COR-L47 (cell line): ENCODE measurements around the gene SNCA.

Experiments used
- DNase-seq: peaks from one replicate; lab custom pipeline; 2025; lab: John Stamatoyannopoulos, UW

SNCA gene

DNA sequence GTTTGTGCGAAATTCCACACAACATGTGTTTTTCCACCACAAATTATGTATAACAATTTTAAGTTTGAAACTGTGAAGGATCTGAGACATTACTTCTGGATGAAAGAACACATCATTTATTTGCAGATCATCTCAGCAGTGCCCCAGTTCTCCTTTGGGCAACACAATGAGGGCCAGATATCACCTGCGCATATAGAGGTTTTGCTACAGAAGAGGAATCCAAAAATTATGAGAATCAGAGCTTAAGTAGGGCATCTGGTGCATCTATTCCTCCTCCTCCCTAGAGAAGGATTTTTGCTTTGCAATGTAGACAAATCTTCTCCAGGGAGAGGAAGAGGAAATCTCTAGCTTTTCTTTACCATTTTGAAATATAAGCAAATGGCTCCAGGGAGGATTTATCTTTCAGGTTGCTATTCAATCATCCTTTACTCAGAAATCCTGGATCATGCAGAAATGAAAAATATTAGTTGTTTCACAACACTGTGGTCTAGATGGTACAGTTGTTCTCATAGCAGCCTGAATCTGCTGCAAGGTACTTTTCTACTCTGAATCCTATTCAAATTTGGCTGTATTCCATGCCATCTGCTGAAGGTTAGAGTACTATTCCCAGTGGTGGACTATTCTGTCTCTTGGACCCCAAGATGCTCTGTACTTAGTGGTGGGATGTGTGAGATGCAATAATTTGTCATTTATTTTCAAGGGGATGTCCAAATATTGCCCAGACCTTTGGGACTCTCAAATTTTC is 132.1 kb downstream of the SNCA start:
- no peak for DNase-seq

- no peak for DNase-seq
Measured at GRCh38 chr4:89703829-89704590, 133.0 kb downstream of the SNCA start.

DNA sequence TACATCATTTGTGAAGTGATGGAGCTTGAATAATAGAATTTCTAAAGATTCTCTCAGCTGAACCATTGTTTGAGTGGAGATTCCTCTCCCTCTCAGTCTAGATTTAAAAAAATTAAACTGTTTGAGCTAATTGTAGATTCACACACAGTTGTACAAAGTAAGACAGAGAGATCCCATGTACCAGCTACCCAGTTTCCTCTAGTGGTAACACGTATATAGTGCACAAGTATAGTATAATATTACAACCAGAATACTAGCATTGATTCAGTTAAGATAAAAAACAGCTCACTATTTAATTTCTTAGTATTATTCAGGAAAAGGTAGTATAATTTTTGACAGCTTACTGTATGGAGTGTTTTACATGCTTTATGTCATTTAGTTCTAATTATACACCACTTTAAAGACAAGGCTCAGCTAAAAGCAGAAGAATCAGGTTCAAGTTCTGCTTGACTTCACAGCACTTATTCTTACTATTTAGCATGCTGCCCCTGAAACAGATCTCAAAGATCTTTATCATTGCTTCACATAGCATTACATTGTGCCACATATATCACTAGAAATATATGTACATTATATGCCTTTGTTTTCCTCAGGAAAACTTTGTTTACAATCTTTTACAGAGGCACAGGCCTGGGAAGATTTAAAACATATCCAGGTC is 136.1 kb downstream of the SNCA start:
- DNase-seq, result no peak

GRCh38 chr4:89685690-89686089 is 151.3 kb downstream of the SNCA start:
- DNase-seq, result no peak

- no peak for DNase-seq
Measured at GRCh38 chr4:89685277-89685676, 151.7 kb downstream of the SNCA start.

- no peak for DNase-seq
Measured at GRCh38 chr4:89684536-89684935, 152.4 kb downstream of the SNCA start.

GRCh38 chr4:89682808-89683207 is 154.2 kb downstream of the SNCA start:
- no peak for DNase-seq

GRCh38 chr4:89681671-89682070 is 155.3 kb downstream of the SNCA start:
- no peak for DNase-seq

DNA sequence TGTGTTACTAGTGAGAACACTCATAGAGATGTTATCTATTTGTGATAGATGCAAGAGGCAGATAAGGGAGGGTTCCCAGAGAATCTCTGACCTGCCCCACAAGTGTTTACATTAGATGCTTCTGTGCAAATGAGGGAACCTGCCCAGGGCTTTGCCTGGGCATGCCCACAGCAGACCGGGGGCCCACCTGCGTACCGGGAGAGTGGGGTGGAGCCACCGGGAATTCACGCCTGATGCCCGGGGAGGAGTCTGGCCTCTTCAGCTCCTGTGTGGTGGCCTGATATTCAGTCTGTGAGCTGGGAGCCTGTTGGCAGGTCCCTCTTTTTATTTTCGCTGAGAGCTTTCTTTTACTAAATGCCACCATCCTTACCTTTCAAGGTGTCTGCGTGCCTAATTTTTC is 155.7 kb downstream of the SNCA start:
- DNase-seq, result no peak

DNA sequence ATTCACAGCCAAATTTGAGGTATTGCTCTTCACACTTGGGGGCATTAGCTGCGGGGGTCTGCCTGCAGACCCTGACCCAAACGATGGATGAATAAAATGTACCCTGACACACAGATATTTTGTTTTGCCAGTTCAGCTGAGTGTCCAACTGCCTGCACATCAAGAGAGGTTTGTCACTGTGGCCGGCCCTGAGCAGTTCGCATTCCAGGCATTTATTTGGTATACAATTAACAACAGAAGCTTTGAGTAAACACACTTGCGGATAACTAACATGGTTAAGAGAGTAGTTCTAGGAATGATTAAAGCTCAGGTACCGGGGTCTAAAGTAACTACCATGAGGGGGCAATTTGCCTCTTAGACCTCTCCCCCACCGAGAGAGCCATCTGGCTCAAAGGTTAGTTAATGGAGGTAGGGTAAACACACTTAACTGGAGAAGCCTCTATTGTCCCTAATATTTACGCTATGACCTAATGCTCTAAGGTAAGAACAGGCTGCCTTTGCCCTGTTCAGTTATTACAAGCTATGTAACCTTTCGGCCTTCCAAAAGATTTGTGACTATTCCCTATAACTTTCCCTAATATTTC is 162.0 kb downstream of the SNCA start:
- no peak for DNase-seq
